Sigmoid colon (tissue), 4 donors: ENCODE data around the gene NR1H2.

Experiments
- CTCF ChIP-seq, 4 experiments: fragments of 450-650 bp in 3 of 4; fragments of 200-600 bp in 1 of 4; IDR thresholded peaks; one replicate each; pipeline ENCODE4 v1.5.1; 2016 to 2019; ENCODE audit warnings: antibody characterized with exemption in 4 of 4, mild to moderate bottlenecking in 3 of 4, moderate library complexity in 2 of 4
- EP300 ChIP-seq, 4 donors: sonication (generic); formaldehyde crosslinking; IDR thresholded peaks; one replicate each; pipeline ENCODE4 v1.6.1; 2017; ENCODE audit warnings: antibody characterized with exemption in 4 of 4
- POLR2A ChIP-seq, 2 donors: fragments of 450-650 bp; IDR thresholded peaks; one replicate each; pipeline ENCODE4 v1.6.1; 2016; ENCODE audit warnings: antibody characterized with exemption in 2 of 2, mild to moderate bottlenecking in 2 of 2, moderate library complexity in 2 of 2
- POLR2AphosphoS5 ChIP-seq, 4 donors: sonication (generic); formaldehyde crosslinking; IDR thresholded peaks; one replicate each; pipeline ENCODE4 v1.6.1; 2017; ENCODE audit warnings: antibody characterized with exemption in 4 of 4

- TF ChIP-seq CTCF (IDR thresholded peaks at IDR 0.05) (no peak), EP300 (IDR thresholded peaks at IDR 0.05) (no peak), POLR2A (IDR thresholded peaks at IDR 0.05) (no peak), POLR2AphosphoS5 (IDR thresholded peaks at IDR 0.05) (no peak)
Measured at GRCh38 chr19:50425581-50425980, 49.3 kb downstream of the NR1H2 start.
